K562 (cell line): Measurements from ENCODE around the gene IKZF3. TPM values are rescaled to one million over a fixed set of nuclear protein-coding genes. Genes with fewer than 3 reads are reported as not detected.
A peak's percentile ranks its signal among the peaks of the same experiment; 100 is the strongest.

ENCODE experiments used
- CBFB ChIP-seq: sonication (generic); formaldehyde crosslinking; IDR thresholded peaks from 2 replicates; pipeline ENCODE4 v1.4.0; 2020; ENCODE audit warnings: mild to moderate bottlenecking, missing genetic modification reagents
- DNMT1 ChIP-seq: fragments of 450-650 bp; IDR thresholded peaks from 2 replicates; pipeline ENCODE4 v1.6.1; 2016; ENCODE audit warnings: antibody characterized with exemption, mild to moderate bottlenecking
- FOXK2 ChIP-seq, 2 experiments: fragments of 450-650 bp; IDR thresholded peaks in 1 of 2; conservative IDR thresholded peaks in 1 of 2; 2 replicates each; pipeline ENCODE4 v1.6.1; 2016; ENCODE audit warnings: low read depth in 2 of 2, mild to moderate bottlenecking in 1 of 2
- GTF3C2 ChIP-seq: IDR thresholded peaks from 3 replicates; pipeline ENCODE4 v1.6.1; 2011; ENCODE audit warnings: borderline replicate concordance, mild to moderate bottlenecking, moderate library complexity; ENCODE audit not compliant: insufficient read length; ENCODE audit errors: extremely low read depth
- HMGXB4 ChIP-seq: sonication (generic); formaldehyde crosslinking; IDR thresholded peaks from 2 replicates; pipeline ENCODE4 v1.8.1; 2023; ENCODE audit warnings: mild to moderate bottlenecking, missing genetic modification reagents
- HNRNPK ChIP-seq: fragments of 200-400 bp; formaldehyde crosslinking; IDR thresholded peaks from one replicate; pipeline ENCODE4 v1.6.1; 2018; ENCODE audit warnings: mild to moderate bottlenecking, low read depth, low read length; ENCODE audit not compliant: poor library complexity, severe bottlenecking
- LEF1 ChIP-seq: fragments of 450-650 bp; IDR thresholded peaks from 2 replicates; pipeline ENCODE4 v1.6.1; 2016; ENCODE audit warnings: mild to moderate bottlenecking
- PML ChIP-seq: IDR thresholded peaks from 2 replicates; pipeline ENCODE4 v1.6.1; 2012; ENCODE audit warnings: low read length, inconsistent platforms
- PRPF4 ChIP-seq: fragments of 200-400 bp; formaldehyde crosslinking; IDR thresholded peaks from one replicate; pipeline ENCODE4 v1.6.1; 2017; ENCODE audit warnings: low read length, low read depth, mild to moderate bottlenecking; ENCODE audit not compliant: insufficient read depth, poor library complexity, severe bottlenecking
- PURB ChIP-seq: sonication (generic); formaldehyde crosslinking; IDR thresholded peaks from 2 replicates; pipeline ENCODE4 v1.9.0; 2021; ENCODE audit warnings: low read depth, mild to moderate bottlenecking, missing genetic modification reagents
- RBBP5 ChIP-seq: fragments of 200-600 bp; sonication (generic); IDR thresholded peaks from 2 replicates; pipeline ENCODE4 v1.6.1; 2012; ENCODE audit warnings: borderline replicate concordance, mild to moderate bottlenecking, low read length, control low read depth, inconsistent platforms; ENCODE audit not compliant: insufficient read depth, poor library complexity, severe bottlenecking
- RHOXF2B ChIP-seq: fragments of 250-450 bp; sonication (Bioruptor Pico); conservative IDR thresholded peaks from 2 replicates; pipeline ENCODE4 v1.5.1; 2021
- SAFB2 ChIP-seq: fragments of 200-400 bp; formaldehyde crosslinking; IDR thresholded peaks from 2 replicates; pipeline ENCODE4 v1.6.1; 2018; ENCODE audit warnings: borderline replicate concordance, low read length, low read depth, moderate library complexity; ENCODE audit not compliant: severe bottlenecking
- SRSF9 ChIP-seq: fragments of 200-400 bp; formaldehyde crosslinking; IDR thresholded peaks from 2 replicates; pipeline ENCODE4 v1.6.1; 2017; ENCODE audit warnings: low read depth, low read length, borderline replicate concordance
- TAL1 ChIP-seq: fragments of 450-650 bp; IDR thresholded peaks from 2 replicates; pipeline ENCODE4 v1.6.1; 2016; ENCODE audit warnings: mild to moderate bottlenecking
- ZFP36 ChIP-seq: fragments of 150-350 bp; IDR thresholded peaks from 2 replicates; pipeline ENCODE4 v1.6.1; 2018; ENCODE audit warnings: low read length, low read depth; ENCODE audit not compliant: partially characterized antibody
- ZNF408 ChIP-seq: fragments of 250-450 bp; sonication (Bioruptor Pico); IDR thresholded peaks from 2 replicates; pipeline ENCODE4 v1.4.0; 2020; ENCODE audit warnings: low read depth, mild to moderate bottlenecking, moderate library complexity
- ZNF644 ChIP-seq: fragments of 200-800 bp; sonication (Bioruptor generic); IDR thresholded peaks from 2 replicates; pipeline ENCODE4 v1.6.1; 2016; ENCODE audit warnings: low read depth, missing genetic modification characterization, missing compliant biosample characterization
- ZNF707 ChIP-seq: fragments of 250-450 bp; sonication (Bioruptor Pico); conservative IDR thresholded peaks from 2 replicates; pipeline ENCODE4 v1.8.0; 2022; ENCODE audit warnings: inconsistent platforms, mild to moderate bottlenecking, moderate library complexity
- ZNF740 ChIP-seq, 3 experiments: fragments of 200-800 bp in 1 of 3; sonication (Bioruptor generic) in 1 of 3; sonication (generic) in 1 of 3; formaldehyde crosslinking in 1 of 3; IDR thresholded peaks; 2 replicates each; pipeline versions ENCODE4 v1.6.1 to v1.8.0; 2016 to 2022; ENCODE audit warnings: mild to moderate bottlenecking in 2 of 3, missing compliant biosample characterization in 2 of 3, missing genetic modification characterization in 2 of 3, missing genetic modification reagents in 1 of 3
- ZNF830 ChIP-seq: fragments of 250-450 bp; sonication (Bioruptor Pico); IDR thresholded peaks from 2 replicates; pipeline ENCODE4 v1.5.0; 2021; ENCODE audit warnings: mild to moderate bottlenecking
- polyA plus RNA-seq, 8 experiments: library from polyadenylated mRNA; depleted of rRNA in 4 of 8; stranded (reverse) in 5 of 8; unstranded in 3 of 8; fragments of >200 nt; fragmentation: Nextera tagmentation in 2 of 8; fragmentation: Illumina TruSeq in 1 of 8; extraction: Ambion mirVana in 2 of 8; extraction: Trizol in 1 of 8; gene quantifications; 2 replicates each; pipeline versions ENCODE4 v1.2.1 to v1.2.3, GENCODE V29; 2011 to 2014; ENCODE audit warnings: inconsistent platforms in 1 of 8, missing spikeins in 1 of 8
- total RNA-seq, 7 experiments: library from RNA; depleted of rRNA in 6 of 7; stranded (reverse); fragments of >200 nt in 6 of 7; fragmentation: Illumina TruSeq in 2 of 7; extraction: Trizol in 2 of 7; gene quantifications; 2 replicates each; pipeline versions ENCODE4 v1.2.1 to v1.2.3, GENCODE V29; 2011 to 2021; ENCODE audit warnings: low replicate concordance in 1 of 7

Gene IKZF3
- total and polyA plus RNA-seq, 9 of the 15 experiments (the other 6 are each of a cell fraction or from before 2014, with no cell fraction given), result 0.06 to 1.6 (median 0.62) TPM

- no peak for TF ChIP-seq ZNF740 (CRISPR knock-in tag; IDR thresholded peaks at IDR 0.05)
- no peak for TF ChIP-seq ZNF740 (tag; IDR thresholded peaks at IDR 0.05)
- no peak for TF ChIP-seq ZNF644 (tag)
- no peak for TF ChIP-seq RBBP5
- 0 out of 2 replicates have a peak, but pooled peaks have one; percentile 12 for TF ChIP-seq LEF1
- TF ChIP-seq ZNF707 (CRISPR knock-in tag), result no peak
- 0 out of 4 replicates have a peak, but pooled peaks of 1 of the 2 experiments have one; percentile 20 for TF ChIP-seq FOXK2 (conservative IDR thresholded peaks at IDR 0.05 in 1 of 2, IDR thresholded peaks at IDR 0.05 in 1 of 2; ENCODE audit: low read depth in 2 of 2)
- no peak for TF ChIP-seq DNMT1
- TF ChIP-seq PURB (CRISPR knock-in tag), result no peak
- TF ChIP-seq HNRNPK, result no peak
- TF ChIP-seq PML, result peak; percentile 58; the same call in 1 of the 2 replicates
- no peak for TF ChIP-seq PRPF4
- TF ChIP-seq ZNF830, result no peak
- no peak for TF ChIP-seq CBFB (CRISPR knock-in tag)
- TF ChIP-seq RHOXF2B, result no peak
- TF ChIP-seq SAFB2, result no peak
- no peak for TF ChIP-seq SRSF9
- no peak for TF ChIP-seq TAL1
- no peak for TF ChIP-seq ZNF408 (CRISPR knock-in tag)
- TF ChIP-seq HMGXB4 (CRISPR knock-in tag), result no peak
- no peak for TF ChIP-seq GTF3C2
- TF ChIP-seq ZFP36, result peak; percentile 70
These were observed 140.9 kb downstream of the IKZF3 start (continued) for GRCh38 chr17:39722965-39723848.
